NT2/D1 (cell line): ENCODE data around the gene EIF5A.

Experiments used
- DNase-seq: peaks from one replicate; pipeline ENCODE4 v3.0.0-alpha.2; 2011; ENCODE audit warnings: low read depth, low spot score
- H3K27me3 ChIP-seq: 2 replicates; pipeline ENCODE4 v1.6.0; 2011; ENCODE audit warnings: mild to moderate bottlenecking; ENCODE audit not compliant: insufficient read length, insufficient read depth
- H3K36me3 ChIP-seq: 2 replicates; pipeline ENCODE4 v1.6.1; 2011; ENCODE audit warnings: mild to moderate bottlenecking, low read length, mixed read lengths; ENCODE audit not compliant: insufficient read depth, insufficient read length
- H3K4me1 ChIP-seq: 2 replicates; pipeline ENCODE4 v1.5.1; 2011; ENCODE audit not compliant: insufficient read depth, insufficient read length
- H3K4me3 ChIP-seq: 2 replicates; pipeline ENCODE4 v1.5.1; 2011; ENCODE audit warnings: low read depth; ENCODE audit not compliant: insufficient read length
- H3K9ac ChIP-seq: 2 replicates; pipeline ENCODE4 v1.6.0; 2011; ENCODE audit warnings: low read depth; ENCODE audit not compliant: insufficient read length
- H3K9me3 ChIP-seq: 2 replicates; pipeline ENCODE4 v1.5.1; 2011; ENCODE audit warnings: mild to moderate bottlenecking, low read length; ENCODE audit not compliant: insufficient read depth
- SUZ12 ChIP-seq: IDR thresholded peaks from 2 replicates; pipeline ENCODE4 v1.6.1; 2011; ENCODE audit not compliant: insufficient read length, insufficient read depth; ENCODE audit errors: extremely low read depth
- YY1 ChIP-seq: IDR thresholded peaks from 2 replicates; pipeline ENCODE4 v1.6.1; 2011; ENCODE audit not compliant: insufficient read length, insufficient read depth
- ZNF274 ChIP-seq: IDR thresholded peaks from 2 replicates; pipeline ENCODE4 v1.6.1; 2011; ENCODE audit warnings: mild to moderate bottlenecking, low read depth, low read length

Gene EIF5A

GRCh38 chr17:7306911-7307685 lies at the start of gene EIF5A:
Gene EIF5A, plus strand, starts transcription at chr17:7307628. Its CDS starts 2,008 bp downstream, at chr17:7309636.
- Histone ChIP-seq H3K9ac (peak within 1 kb of the TSS; percentile 96), H3K9me3 (no peaks in the 10 kb centered on the region), H3K4me1 (peaks cover 4% of the 10 kb centered on the region), H3K27me3 (no peaks in the 10 kb centered on the region), H3K4me3 (peak within 1 kb of the TSS; percentile 94), H3K36me3 (peaks cover 35% of the 10 kb centered on the region)
- TF ChIP-seq SUZ12 (no peak), ZNF274 (no peak), YY1 (no peak)
- DNase-seq, result peak; percentile 97

- Histone ChIP-seq H3K4me1 (peaks cover 2% of the 10 kb centered on the region), H3K9ac (no peak overlapping the region), H3K36me3 (peaks cover 56% of the 10 kb centered on the region), H3K9me3 (no peaks in the 10 kb centered on the region), H3K4me3 (no peak overlapping the region), H3K27me3 (peaks cover 34% of the 10 kb centered on the region)
- no peak for DNase-seq
- no peak for TF ChIP-seq YY1
- no peak for TF ChIP-seq SUZ12
- no peak for TF ChIP-seq ZNF274
These were observed 48.5 kb upstream of the EIF5A start for GRCh38 chr17:7258731-7259554.

GRCh38 chr17:7259555-7259889 lies 47.9 kb upstream of the EIF5A start:
- DNase-seq, result no peak
- Histone ChIP-seq H3K4me1 (peaks cover 2% of the 10 kb centered on the region), H3K9me3 (no peaks in the 10 kb centered on the region), H3K9ac (no peak overlapping the region), H3K4me3 (no peak overlapping the region), H3K27me3 (peaks cover 34% of the 10 kb centered on the region), H3K36me3 (peaks cover 51% of the 10 kb centered on the region)
- TF ChIP-seq ZNF274 (no peak), SUZ12 (no peak), YY1 (no peak)

- Histone ChIP-seq H3K36me3 (peaks cover 44% of the 10 kb centered on the region), H3K4me3 (peak overlapping the region; percentile 59), H3K4me1 (peaks cover 2% of the 10 kb centered on the region), H3K27me3 (peaks cover 34% of the 10 kb centered on the region), H3K9ac (peak overlapping the region; percentile 81), H3K9me3 (no peaks in the 10 kb centered on the region)
- TF ChIP-seq ZNF274 (no peak), SUZ12 (no peak), YY1 (no peak)
- DNase-seq, result no peak
These were observed 47.3 kb upstream of the EIF5A start for GRCh38 chr17:7260151-7260550.

GRCh38 chr17:7260651-7261378 lies 46.6 kb upstream of the EIF5A start:
- no peak for TF ChIP-seq SUZ12
- H3K36me3 ChIP-seq, result peaks cover 40% of the 10 kb centered on the region
- no peaks in the 10 kb centered on the region for H3K9me3 ChIP-seq
- H3K4me1 ChIP-seq, result peaks cover 2% of the 10 kb centered on the region
- peak overlapping the region; percentile 59 for H3K4me3 ChIP-seq
- no peak for DNase-seq
- H3K27me3 ChIP-seq, result peaks cover 34% of the 10 kb centered on the region
- H3K9ac ChIP-seq, result peak overlapping the region; percentile 81

GRCh38 chr17:7261379-7262191 lies 45.8 kb upstream of the EIF5A start:
- no peak for DNase-seq
- Histone ChIP-seq H3K9me3 (no peaks in the 10 kb centered on the region), H3K9ac (peak overlapping the region; percentile 81), H3K27me3 (peaks cover 34% of the 10 kb centered on the region), H3K36me3 (peaks cover 32% of the 10 kb centered on the region), H3K4me1 (peaks cover 2% of the 10 kb centered on the region), H3K4me3 (peak overlapping the region; percentile 59)
- TF ChIP-seq SUZ12 (no peak), YY1 (no peak), ZNF274 (no peak)
